HEK293T (cell line): ENCODE data around the gene PCNA.

Experiments
- CTCF ChIA-PET: fragments of 350-600 bp; formaldehyde crosslinking; extraction: SDS; loops from one replicate; lab custom pipeline; 2021; ENCODE audit warnings: antibody characterized with exemption, inconsistent platforms; lab: Yijun Ruan, JAX
- POLR2A ChIA-PET: fragments of 350-600 bp; formaldehyde crosslinking; extraction: SDS; loops from one replicate; lab custom pipeline; 2020; ENCODE audit warnings: antibody characterized with exemption, inconsistent platforms; lab: Yijun Ruan, JAX
- DNase-seq: peaks from one replicate; pipeline ENCODE4 v3.0.0; 2012; ENCODE audit warnings: mixed read lengths; ENCODE audit errors: extremely low spot score
- ARNT ChIP-seq: fragments of 450-650 bp; IDR thresholded peaks from 2 replicates; pipeline ENCODE4 v1.6.1; 2017; ENCODE audit warnings: mild to moderate bottlenecking
- BHLHE40 ChIP-seq: fragments of 450-650 bp; IDR thresholded peaks from 2 replicates; pipeline ENCODE4 v1.6.1; 2016; ENCODE audit warnings: mild to moderate bottlenecking, moderate library complexity, borderline replicate concordance
- CTBP1 ChIP-seq: fragments of 450-650 bp; IDR thresholded peaks from 2 replicates; pipeline ENCODE4 v1.6.1; 2016; ENCODE audit warnings: borderline replicate concordance
- ELF4 ChIP-seq: fragments of 450-650 bp; IDR thresholded peaks from 2 replicates; pipeline ENCODE4 v1.6.1; 2017; ENCODE audit warnings: antibody characterized with exemption
- FOXA1 ChIP-seq: fragments of 450-650 bp; IDR thresholded peaks from 2 replicates; pipeline ENCODE4 v1.6.1; 2016; ENCODE audit warnings: mild to moderate bottlenecking
- FOXK2 ChIP-seq: fragments of 450-650 bp; IDR thresholded peaks from 2 replicates; pipeline ENCODE4 v1.6.1; 2016; ENCODE audit warnings: mild to moderate bottlenecking
- FOXM1 ChIP-seq: fragments of 450-650 bp; IDR thresholded peaks from 2 replicates; pipeline ENCODE4 v1.6.1; 2017; ENCODE audit warnings: mild to moderate bottlenecking, borderline replicate concordance
- HDGF ChIP-seq: fragments of 450-650 bp; IDR thresholded peaks from 2 replicates; pipeline ENCODE4 v1.6.1; 2017; ENCODE audit warnings: antibody characterized with exemption, borderline replicate concordance
- L3MBTL2 ChIP-seq: fragments of 450-650 bp; conservative IDR thresholded peaks from 2 replicates; pipeline ENCODE4 v1.6.1; 2016; ENCODE audit warnings: mild to moderate bottlenecking
- LEF1 ChIP-seq: fragments of 450-650 bp; IDR thresholded peaks from 2 replicates; pipeline ENCODE4 v1.6.1; 2017; ENCODE audit warnings: mild to moderate bottlenecking, borderline replicate concordance
- NFRKB ChIP-seq: fragments of 450-650 bp; IDR thresholded peaks from 2 replicates; pipeline ENCODE4 v1.6.1; 2016; ENCODE audit warnings: mild to moderate bottlenecking, moderate library complexity
- PKNOX1 ChIP-seq: fragments of 450-650 bp; IDR thresholded peaks from 2 replicates; pipeline ENCODE4 v1.6.1; 2016
- SP1 ChIP-seq: fragments of 450-650 bp; IDR thresholded peaks from 2 replicates; pipeline ENCODE4 v1.6.1; 2017
- SUZ12 ChIP-seq: fragments of 450-650 bp; IDR thresholded peaks from 2 replicates; pipeline ENCODE4 v1.6.1; 2016; ENCODE audit warnings: mild to moderate bottlenecking
- TARDBP ChIP-seq: fragments of 450-650 bp; IDR thresholded peaks from 2 replicates; pipeline ENCODE4 v1.6.1; 2016
- ZNF384 ChIP-seq: fragments of 450-650 bp; IDR thresholded peaks from 2 replicates; pipeline ENCODE4 v1.6.1; 2016

PCNA gene

GRCh38 chr20:5159928-5160327, 40.2 kb upstream of the PCNA start:
- no peak for DNase-seq
- POLR2A ChIA-PET, result no interaction called here
- CTCF ChIA-PET, result no interaction called here
- no peak for TF ChIP-seq SP1
- no peak for TF ChIP-seq HDGF
- TF ChIP-seq ELF4, result no peak
- TF ChIP-seq L3MBTL2, result no peak
- no peak for TF ChIP-seq ZNF384
- no peak for TF ChIP-seq SUZ12
- no peak for TF ChIP-seq FOXA1
- no peak for TF ChIP-seq TARDBP
- no peak for TF ChIP-seq CTBP1
- no peak for TF ChIP-seq NFRKB
- TF ChIP-seq BHLHE40, result no peak
- no peak for TF ChIP-seq FOXK2
- TF ChIP-seq LEF1, result no peak
- no peak for TF ChIP-seq PKNOX1

- ChIA-PET CTCF (no interaction called here), POLR2A (interaction anchor here (0.8 to 1.0 kb wide), 2 partner anchors 10 to 23 kb away, joined by 3 read pairs; no protein-coding TSS in a partner anchor)
- DNase-seq, result no peak
- TF ChIP-seq ELF4 (no peak), PKNOX1 (no peak), SP1 (no peak), TARDBP (no peak), FOXA1 (no peak), ZNF384 (no peak), FOXM1 (no peak), LEF1 (no peak), HDGF (no peak), L3MBTL2 (no peak), ARNT (no peak), BHLHE40 (no peak), NFRKB (no peak), CTBP1 (no peak), FOXK2 (no peak), SUZ12 (no peak)
Measured at GRCh38 chr20:5156675-5157448, 37.1 kb upstream of the PCNA start.

GRCh38 chr20:5155404-5155803, 35.6 kb upstream of the PCNA start:
- POLR2A ChIA-PET, result interaction anchor here (1.1 kb wide), 1 partner anchor 29 kb away, joined by 5 read pairs; the partner anchor contains the start of gene CDS2
- no peak for TF ChIP-seq HDGF
- no peak for TF ChIP-seq FOXA1
- TF ChIP-seq BHLHE40, result no peak
- TF ChIP-seq SUZ12, result no peak
- TF ChIP-seq LEF1, result no peak
- TF ChIP-seq ARNT, result no peak
- TF ChIP-seq FOXK2, result no peak
- TF ChIP-seq CTBP1, result no peak
- TF ChIP-seq L3MBTL2, result no peak
- TF ChIP-seq ZNF384, result no peak
- CTCF ChIA-PET, result no interaction called here
- DNase-seq, result no peak

GRCh38 chr20:5154543-5154925, 34.8 kb upstream of the PCNA start:
- CTCF ChIA-PET, result no interaction called here
- POLR2A ChIA-PET, result interaction anchor here (1.1 to 2.1 kb wide), 2 partner anchors 28 to 35 kb away, joined by 5 to 7 read pairs; partner anchors contain the start of genes CDS2 and PCNA
- DNase-seq, result no peak
- TF ChIP-seq ELF4 (no peak), SUZ12 (no peak)

GRCh38 chr20:5153612-5154542, 34.1 kb upstream of the PCNA start:
- CTCF ChIA-PET, result no interaction called here
- POLR2A ChIA-PET, result interaction anchor here (1.1 to 2.1 kb wide), 2 partner anchors 27 to 35 kb away, joined by 5 to 7 read pairs; partner anchors contain the start of genes CDS2 and PCNA
- TF ChIP-seq NFRKB (no peak), PKNOX1 (no peak), BHLHE40 (no peak), SUZ12 (no peak), ZNF384 (no peak), CTBP1 (no peak), LEF1 (no peak), L3MBTL2 (no peak), HDGF (no peak), FOXK2 (no peak), FOXA1 (no peak), SP1 (no peak), ARNT (no peak), FOXM1 (no peak), TARDBP (no peak), ELF4 (no peak)
- no peak for DNase-seq

GRCh38 chr20:5153152-5153467, 33.4 kb upstream of the PCNA start:
- POLR2A ChIA-PET, result interaction anchor here (2.1 kb wide), 1 partner anchor 34 kb away, joined by 7 read pairs; the partner anchor contains the start of gene PCNA

More at GRCh38 chr20:5153152-5153467, 33.4 kb upstream of the PCNA start:
- CTCF ChIA-PET, result no interaction called here
- no peak for DNase-seq
- TF ChIP-seq FOXK2 (no peak), PKNOX1 (no peak), BHLHE40 (no peak), ARNT (no peak)
